NCI-H524 (cell line): ENCODE results near the gene ICAM5.
"Not testable (repeated sequence)": the region's sequence is repeated elsewhere in the genome, so short reads cannot be mapped to it uniquely, and the experiment has no call there.

ENCODE experiments used
- DNase-seq, 2 experiments: peaks; one replicate each; lab custom pipeline; 2025; lab: John Stamatoyannopoulos, UW

The ICAM5 gene, protein sequence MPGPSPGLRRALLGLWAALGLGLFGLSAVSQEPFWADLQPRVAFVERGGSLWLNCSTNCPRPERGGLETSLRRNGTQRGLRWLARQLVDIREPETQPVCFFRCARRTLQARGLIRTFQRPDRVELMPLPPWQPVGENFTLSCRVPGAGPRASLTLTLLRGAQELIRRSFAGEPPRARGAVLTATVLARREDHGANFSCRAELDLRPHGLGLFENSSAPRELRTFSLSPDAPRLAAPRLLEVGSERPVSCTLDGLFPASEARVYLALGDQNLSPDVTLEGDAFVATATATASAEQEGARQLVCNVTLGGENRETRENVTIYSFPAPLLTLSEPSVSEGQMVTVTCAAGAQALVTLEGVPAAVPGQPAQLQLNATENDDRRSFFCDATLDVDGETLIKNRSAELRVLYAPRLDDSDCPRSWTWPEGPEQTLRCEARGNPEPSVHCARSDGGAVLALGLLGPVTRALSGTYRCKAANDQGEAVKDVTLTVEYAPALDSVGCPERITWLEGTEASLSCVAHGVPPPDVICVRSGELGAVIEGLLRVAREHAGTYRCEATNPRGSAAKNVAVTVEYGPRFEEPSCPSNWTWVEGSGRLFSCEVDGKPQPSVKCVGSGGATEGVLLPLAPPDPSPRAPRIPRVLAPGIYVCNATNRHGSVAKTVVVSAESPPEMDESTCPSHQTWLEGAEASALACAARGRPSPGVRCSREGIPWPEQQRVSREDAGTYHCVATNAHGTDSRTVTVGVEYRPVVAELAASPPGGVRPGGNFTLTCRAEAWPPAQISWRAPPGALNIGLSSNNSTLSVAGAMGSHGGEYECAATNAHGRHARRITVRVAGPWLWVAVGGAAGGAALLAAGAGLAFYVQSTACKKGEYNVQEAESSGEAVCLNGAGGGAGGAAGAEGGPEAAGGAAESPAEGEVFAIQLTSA

DNA sequence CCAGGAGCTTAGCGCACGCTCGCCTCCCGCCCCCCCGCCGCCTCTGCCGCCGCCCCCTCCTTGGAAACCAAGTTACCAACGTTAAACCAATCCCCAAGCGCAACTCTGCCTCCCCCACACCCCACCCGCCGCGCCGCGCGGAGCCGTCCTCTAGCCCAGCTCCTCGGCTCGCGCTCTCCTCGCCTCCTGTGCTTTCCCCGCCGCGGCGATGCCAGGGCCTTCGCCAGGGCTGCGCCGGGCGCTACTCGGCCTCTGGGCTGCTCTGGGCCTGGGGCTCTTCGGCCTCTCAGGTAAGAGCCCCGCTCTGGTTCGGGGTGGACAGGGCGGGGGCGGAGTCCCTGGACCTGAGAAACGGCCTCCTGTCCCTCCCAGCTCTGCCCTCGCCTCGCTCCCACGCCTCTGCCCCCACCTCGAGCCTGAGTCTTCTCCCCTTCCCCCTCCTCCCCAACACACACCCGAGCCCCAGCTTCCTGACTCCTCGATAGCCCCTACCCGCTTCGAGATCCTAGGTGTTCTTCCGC is at the start of gene ICAM5:
TSS of gene ICAM5 (plus strand) at position 117 of the 521 bp plus-strand sequence. CDS start at position 209, 92 bp downstream.
- DNase-seq: peak in 1 of 2 experiments; percentile 76

DNA sequence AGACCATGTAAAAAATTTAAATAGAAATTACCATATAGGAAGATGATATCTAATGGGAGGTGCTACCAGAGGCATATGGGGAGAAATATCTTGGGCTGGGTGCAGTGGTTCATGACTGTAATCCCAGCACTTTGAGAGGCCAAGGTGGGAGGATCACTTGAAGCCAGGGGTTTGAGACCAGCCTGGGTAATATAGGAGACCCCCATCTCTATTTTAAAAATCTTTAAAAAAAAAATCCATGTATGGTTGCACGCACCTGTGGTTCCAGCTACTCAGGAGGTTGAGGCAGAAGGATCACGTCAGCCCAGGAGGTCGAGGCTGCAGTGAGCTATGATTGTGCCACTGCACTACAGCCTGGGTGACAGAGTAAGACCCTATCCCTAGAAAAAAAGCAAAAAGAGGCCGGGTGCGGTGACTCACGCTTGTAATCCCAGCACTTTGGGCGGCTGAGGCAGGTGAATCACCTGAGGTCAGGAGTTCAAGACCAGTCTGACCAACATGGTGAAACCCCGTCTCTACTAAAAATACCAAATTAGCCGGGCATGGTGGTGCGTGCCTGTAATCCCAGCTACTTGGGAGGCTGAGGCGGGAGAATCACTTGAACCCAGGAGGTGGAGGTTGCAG is 47.8 kb upstream of the ICAM5 start:
- not testable (repeated sequence) for DNase-seq

DNA sequence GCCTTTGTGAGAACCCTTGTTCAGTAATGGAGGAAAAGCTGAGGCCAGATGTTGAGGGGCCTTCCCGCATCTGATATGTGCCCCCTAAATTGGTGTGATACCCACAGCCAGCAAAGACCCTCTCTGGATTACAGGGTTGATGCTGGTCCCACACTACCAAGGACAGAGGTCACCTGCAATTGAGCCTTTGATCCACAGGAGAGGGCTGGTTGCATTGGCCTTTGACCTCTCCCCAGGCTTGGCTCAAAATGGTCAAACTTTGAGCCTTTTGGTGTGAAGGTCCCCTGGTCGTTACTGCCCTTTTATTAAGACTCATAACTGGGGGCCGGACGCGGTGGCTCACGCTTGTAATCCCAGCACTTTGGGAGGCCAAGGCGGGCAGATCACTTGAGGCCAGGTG is 46.1 kb upstream of the ICAM5 start:
- no peak for DNase-seq

DNA sequence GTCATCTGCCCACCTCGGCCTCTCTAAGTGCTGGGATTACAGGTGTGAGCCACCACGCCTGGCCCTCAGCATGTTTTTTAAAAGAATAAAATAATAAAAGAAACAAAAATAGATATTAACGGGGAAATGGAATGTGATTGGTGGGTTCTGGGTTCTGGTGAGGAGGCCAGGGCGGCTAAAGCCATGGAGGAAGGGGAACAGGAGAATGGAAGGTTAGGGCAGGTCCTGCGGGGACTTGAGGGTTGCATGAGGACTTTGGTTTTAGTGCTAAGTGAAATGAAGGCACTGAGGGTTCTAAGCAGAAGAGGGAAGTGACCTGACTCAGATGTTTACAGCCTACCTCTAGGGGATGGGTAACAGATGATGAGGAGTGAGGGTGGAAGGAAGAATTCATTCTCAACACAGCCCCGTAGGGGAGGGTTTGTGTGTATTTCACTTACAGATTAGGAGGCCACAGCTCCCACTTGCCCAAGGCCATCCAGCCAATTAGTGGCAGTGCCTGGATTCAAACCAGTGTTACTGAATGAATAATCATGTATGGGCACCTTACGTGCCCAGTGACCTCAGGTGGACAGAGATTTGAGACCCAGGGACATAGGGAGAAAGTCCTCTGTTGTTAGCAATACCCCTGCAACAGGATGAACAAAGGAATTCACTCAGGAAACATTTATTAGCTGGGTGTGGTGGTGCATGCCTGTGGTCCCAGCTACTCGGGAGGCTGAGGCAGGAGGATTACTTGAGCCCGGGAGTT is 44.4 kb upstream of the ICAM5 start:
- DNase-seq: no peak

DNA sequence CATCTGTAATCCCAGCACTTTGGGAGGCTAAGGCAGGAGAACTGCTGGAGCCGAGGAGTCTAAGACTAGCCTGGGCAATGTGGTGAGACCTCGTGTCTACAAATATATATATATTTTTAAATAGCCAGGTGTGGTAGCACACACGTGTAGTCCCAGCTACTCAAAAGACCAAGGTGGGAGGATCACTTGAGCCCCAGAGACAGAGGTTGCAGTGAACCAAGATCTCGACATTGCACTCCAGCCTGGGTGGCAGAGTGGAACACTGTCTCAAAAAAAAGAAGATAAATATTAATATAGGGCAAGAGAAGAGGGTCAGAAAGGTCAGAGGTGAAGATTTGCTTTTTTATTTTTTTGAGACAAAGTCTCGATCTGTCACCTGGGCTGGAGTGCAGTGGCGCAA is 43.2 kb upstream of the ICAM5 start:
- DNase-seq: no peak

DNA sequence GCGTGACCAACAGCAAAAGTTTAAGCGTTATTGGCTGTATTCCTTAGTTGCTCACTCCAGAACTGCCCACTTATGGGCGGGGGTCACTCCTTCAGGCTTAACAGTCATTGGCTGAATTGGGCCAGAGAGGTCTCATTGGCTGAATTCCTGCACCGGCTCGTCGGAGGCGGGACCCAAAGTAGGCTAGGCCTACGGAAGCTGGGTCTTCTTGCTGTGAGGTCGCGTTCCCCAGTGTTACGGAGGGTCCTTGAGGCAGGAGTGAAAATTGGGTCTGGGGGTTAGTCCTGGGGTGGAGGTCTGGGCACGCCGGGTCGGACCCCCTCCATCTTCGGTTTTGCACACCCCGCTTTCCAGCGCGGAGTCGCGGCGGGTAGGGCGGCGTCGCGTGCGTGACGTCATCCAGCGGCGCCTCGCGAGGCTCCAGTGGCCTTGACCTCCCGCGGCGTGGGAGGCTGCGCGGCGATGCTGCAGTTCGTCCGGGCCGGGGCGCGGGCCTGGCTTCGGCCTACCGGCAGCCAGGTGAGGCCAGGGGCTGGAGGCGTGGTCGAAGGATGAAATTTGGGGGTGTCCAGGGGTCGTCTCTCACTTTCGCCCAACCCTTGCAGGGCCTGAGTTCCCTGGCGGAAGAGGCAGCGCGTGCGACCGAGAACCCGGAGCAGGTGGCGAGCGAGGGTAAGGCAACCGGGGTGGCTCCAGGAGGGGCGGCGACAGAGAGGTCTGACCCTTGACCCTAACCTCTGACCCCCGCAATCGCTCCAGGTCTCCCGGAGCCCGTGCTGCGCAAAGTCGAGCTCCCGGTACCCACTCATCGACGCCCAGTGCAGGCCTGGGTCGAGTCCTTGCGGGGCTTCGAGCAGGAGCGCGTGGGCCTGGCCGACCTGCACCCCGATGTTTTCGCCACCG is 37.7 kb upstream of the ICAM5 start, which contains the start of gene MRPL4:
TSS of gene MRPL4 (plus strand) at position 423 of the 903 bp plus-strand sequence. CDS start at position 463, 40 bp downstream.
- DNase-seq: peak; percentile 99

DNA sequence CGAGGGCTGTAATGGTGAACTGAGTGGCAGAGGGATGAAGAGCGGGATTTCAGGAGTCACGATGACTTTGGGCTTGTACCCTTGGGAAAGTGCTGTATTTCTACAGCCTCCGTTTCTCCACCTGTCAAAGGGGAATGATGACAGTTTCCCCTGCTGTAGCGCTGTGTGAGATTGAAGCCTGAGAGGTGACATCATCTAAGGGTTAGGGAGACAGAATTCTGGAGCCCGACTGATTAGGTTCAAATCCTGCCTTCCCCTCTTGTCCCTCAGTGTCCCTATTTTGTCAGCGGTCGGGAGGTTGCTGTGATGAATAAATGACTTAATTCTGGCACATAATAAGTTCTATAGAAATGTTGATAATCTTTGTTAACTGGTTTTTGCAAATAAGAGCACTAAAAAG is 37.0 kb upstream of the ICAM5 start:
- DNase-seq: no peak

DNA sequence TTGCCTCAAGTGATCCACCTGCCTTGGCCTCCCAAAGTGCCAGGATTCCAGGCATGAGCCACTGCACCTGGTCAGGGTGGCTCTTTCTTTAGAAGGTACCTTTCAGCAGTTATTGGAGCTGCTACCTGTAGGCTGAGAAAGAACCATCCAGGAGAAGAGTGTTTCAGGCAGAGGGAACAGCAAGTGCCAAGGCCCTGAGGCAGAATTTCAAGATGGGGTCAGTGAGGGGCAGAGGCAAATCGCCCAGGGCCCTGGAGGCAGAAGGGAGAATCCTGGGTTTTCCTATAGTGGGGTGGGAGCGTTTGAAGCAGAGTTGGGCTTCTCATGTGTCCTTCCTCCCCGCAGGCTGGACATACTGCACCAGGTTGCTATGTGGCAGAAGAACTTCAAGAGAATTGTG is 35.5 kb upstream of the ICAM5 start:
- DNase-seq: no peak

DNA sequence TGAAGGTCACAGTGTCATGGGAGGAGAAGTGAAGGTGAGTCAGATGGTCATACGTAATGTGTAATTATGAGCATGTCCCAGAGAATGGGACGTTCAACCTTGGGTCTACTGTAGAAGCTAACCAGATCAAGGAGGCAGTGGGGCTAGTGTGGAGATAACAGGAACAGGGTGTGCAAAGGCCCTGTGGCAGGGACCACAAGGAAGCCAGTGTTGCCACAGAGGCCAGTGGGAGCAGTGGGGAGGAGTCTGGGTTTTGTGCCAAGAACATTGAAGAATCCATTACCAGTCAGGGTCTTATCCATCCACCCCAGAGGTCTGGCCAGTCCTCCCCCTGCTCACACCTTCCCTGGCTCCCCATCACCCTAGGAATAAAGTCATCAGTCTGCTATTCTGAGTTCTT is 34.4 kb upstream of the ICAM5 start:
- no peak for DNase-seq

DNA sequence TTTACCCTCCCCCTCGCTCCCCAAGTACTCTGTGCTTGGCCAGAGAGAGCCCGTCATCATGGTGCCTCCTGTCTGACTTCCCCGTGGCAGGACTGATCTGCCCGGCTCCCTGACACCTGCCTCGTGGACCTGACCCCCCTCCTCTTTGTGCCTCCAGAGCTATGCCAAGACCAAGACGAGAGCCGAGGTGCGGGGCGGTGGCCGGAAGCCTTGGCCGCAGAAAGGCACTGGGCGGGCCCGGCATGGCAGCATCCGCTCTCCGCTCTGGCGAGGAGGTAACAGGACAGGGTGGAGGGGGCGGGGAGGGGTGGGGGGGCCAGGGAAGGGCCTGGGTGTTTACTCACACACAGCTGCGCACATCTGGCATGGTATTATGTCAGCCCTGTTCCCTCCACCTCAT is 33.2 kb upstream of the ICAM5 start:
- DNase-seq: no peak

DNA sequence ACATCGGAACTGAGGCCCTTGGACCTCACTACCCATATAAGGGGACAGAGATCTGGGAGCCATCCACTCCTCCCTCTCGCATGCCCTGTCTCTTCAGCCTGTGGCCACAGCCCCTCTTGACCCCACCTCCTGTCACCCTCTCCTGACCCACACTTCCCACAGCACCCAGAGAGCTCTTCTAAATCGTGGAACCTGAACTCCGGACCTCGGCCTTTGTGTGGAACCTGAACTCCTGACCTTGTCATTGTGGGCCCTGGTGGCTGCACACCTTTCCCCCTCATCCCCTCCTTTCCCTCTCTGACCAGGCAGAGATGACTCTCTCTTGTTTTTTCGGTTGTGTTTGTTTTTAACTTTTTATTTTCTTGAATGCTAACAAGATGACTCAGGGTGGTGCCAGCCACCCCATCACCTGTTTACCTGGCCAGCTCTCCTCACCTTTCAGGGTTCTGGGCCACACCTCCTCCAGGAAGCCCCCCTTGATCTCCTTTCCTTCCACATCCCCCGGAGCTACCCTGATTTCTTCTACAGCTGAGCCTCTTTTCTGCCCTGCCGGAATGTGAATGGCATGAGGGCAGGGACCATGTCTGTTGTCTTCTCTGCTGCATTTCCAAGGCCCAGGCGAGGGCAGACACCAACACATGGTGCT is 32.7 kb upstream of the ICAM5 start:
- no peak for DNase-seq

DNA sequence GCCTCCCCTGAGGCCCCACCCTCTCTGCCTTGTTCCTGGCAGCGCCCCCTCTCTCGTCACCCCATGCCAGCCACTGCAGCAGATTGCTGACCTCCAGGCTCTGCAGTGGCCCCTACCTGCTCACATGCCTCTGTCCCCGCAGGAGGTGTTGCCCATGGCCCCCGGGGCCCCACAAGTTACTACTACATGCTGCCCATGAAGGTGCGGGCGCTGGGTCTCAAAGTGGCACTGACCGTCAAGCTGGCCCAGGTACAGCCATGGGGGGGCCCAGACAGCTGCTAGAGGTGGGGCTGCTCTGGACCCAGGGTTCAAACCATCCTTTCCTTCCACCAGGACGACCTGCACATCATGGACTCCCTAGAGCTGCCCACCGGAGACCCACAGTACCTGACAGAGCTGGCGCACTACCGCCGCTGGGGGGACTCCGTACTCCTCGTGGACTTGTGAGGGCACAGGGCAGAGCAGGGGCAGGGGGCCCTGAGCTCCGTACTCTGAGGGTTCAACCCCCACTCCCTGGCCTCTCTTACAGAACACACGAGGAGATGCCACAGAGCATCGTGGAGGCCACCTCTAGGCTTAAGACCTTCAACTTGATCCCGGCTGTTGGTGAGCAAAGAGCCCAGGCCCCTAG is 31.6 kb upstream of the ICAM5 start:
- no peak for DNase-seq

DNA sequence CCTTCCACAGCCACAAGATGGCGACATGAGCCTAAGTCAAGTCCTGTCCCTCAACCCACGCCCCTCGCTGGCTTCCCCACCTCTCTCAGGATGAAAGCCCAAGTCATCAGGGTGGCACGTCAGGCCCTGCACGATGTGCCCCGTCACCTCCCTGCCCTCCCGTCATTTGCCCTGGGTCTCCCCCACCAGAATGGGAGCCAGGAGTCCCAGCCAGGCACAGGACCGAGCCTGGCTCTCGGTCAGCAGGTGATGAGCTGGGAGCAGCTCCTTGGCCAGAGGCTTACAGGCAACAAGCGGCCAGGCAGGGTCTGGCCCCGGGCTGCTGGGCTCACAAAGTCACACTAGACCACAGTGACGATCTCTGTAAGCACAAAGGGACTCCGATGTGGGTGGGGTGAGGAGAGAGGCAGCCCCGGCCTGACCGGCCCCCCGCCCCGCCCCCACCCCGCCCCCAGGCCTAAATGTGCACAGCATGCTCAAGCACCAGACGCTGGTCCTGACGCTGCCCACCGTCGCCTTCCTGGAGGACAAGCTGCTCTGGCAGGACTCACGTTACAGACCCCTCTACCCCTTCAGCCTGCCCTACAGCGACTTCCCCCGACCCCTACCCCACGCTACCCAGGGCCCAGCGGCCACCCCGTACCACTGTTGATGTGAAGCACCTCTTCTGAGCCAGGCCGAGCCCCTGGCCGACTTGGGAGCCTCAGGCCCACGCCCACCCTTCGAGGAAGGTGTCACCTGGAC is 30.4 kb upstream of the ICAM5 start:
- DNase-seq: peak; percentile 80 to 85

DNA sequence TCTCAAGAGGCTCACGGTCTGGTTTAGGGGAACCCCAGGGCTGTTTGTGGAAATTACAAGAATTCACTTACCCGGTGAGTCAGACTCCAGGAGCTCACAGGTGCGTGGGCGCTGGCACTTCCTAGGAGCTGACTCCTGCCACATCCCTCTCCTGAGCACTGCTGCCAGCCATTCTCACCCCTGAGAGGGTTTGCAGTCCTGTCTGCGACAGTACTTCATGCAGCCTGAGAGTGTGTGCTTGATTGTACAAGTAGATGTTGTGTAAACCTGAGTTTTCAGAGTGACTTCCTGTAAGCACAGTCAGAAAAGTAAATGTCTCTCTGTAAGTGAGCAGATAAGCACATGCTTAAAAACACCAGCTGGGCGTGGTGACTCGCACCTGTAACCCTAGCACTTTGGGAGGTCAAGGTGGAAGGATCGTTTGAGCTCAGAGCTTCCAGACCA is 29.6 kb upstream of the ICAM5 start:
- no peak for DNase-seq

DNA sequence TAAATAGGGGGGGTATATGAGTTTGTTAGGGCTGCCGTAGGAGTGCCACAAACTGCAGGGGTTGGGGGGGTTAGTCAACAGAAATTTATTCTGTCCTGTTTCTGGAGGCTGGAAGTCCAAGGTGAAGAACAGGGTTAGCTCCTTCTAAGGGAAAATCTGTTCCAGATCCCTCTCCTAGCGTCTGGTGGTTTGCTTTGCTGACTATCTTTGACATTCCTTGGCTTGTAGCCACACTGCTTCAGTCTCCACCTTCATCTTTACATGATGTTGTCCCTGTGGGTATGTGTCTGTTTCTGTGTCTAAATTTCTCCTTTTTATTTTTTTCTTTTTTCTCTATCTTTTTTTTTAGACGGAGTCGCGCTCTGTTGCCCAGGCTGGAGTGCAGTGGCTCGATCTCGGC is 27.0 kb upstream of the ICAM5 start:
- no peak for DNase-seq

DNA sequence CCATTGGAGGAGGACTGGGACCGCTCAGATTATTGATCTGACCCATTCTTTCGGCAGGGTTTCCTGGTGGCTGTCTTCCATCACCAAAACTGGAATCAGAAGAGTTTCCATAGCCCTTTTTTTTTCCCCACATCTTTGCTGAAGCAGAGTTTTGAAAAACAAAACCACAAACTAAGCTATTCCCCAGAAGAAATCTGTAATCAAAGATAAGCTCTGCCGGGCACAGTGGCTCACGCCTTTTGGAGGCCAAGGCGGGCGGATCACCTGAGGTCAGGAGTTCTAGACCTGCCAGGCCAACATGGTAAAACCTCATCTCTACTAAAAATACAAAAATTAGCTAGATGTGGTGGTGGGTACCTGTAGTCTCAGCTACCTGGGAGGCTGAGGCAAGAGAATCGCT is 23.0 kb upstream of the ICAM5 start:
- DNase-seq: no peak

DNA sequence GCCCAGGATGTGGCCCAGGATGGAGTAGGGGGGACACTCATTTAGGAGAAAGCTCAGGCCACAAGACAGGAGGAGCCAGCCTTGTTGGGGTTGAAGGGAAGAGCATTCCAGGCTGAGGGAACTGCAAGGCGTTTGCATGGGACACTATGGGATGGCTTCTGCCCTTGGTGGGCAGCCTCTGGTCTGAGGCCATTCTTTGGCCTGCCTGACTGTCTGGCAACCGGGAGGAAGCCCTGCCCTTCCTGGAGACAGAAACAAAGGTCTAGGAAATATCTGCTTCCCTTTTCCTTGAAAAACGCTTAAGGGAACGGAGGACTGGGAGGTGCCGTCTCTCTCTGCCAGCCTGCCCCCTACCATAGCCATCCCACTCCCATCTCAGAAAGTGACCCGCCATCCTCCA is 21.7 kb upstream of the ICAM5 start:
- no peak for DNase-seq

DNA sequence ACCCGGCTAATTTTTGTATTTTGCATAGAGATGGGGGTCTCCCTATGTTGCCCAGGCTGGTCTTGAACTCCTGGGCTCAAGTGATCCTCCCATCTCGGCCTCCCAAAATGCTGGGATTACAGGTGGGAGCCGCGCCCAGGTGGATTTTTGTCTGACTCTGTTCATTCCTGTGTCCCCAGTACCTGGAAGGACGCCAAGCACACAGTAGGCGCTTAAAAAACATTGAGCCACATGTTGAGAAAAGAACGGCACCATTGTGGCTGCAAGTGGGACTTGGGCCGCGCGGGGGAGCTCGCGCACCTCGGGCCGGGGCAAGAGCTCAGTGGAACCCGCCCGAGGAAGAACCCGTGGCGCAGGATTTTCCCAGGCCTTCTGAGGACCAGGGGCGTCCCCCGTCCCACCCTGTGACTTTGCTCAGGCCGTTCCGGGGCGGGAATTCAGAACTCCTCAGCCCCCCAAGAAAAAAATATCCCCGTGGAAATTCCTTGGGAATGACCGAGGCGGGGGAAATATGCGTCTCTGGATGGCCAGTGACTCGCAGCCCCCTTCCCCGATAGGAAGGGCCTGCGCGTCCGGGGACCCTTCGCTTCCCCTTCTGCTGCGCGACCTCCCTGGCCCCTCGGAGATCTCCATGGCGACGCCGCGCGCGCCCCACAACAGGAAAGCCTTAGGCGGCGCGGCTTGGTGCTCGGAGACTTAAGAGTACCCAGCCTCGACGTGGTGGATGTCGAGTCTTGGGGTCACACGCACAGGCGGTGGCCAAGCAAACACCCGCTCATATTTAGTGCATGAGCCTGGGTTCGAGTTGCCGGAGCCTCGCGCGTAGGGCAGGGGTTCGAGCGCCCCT is 20.2 kb upstream of the ICAM5 start:
- peak; percentile 44 to 74 for DNase-seq
